Measurements from ENCODE around the gene SCP2D1. TPM values are rescaled to one million over a fixed set of nuclear protein-coding genes. Genes with fewer than 3 reads are reported as not detected.

SCP2D1 gene
- total RNA-seq, 1 donor from 2014 or later: not detected

DNA sequence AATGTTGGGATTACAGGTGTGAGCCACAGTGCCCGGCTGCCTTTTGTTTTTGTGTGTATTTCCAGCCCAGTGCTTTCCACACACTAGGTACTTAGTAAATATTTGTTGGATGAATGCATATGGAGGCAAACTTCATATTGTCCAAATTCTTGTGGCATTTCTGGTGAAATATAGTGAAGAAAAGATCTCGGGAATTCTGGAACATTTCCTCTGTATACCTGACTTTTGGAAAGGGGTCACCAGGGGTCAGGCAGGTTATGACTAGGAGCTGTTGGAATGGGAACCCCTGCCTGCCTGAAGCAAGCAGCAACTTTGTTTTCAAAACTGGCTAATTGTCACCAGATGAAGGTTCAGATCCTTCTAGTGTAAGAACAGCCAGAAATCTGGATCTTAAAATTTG, 12.1 kb upstream of the SCP2D1 start:
- no peak overlapping the region for H3K4me3 Mint-ChIP-seq
- TF ChIP-seq, protein P1, sequence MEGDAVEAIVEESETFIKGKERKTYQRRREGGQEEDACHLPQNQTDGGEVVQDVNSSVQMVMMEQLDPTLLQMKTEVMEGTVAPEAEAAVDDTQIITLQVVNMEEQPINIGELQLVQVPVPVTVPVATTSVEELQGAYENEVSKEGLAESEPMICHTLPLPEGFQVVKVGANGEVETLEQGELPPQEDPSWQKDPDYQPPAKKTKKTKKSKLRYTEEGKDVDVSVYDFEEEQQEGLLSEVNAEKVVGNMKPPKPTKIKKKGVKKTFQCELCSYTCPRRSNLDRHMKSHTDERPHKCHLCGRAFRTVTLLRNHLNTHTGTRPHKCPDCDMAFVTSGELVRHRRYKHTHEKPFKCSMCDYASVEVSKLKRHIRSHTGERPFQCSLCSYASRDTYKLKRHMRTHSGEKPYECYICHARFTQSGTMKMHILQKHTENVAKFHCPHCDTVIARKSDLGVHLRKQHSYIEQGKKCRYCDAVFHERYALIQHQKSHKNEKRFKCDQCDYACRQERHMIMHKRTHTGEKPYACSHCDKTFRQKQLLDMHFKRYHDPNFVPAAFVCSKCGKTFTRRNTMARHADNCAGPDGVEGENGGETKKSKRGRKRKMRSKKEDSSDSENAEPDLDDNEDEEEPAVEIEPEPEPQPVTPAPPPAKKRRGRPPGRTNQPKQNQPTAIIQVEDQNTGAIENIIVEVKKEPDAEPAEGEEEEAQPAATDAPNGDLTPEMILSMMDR (conservative IDR thresholded peaks at IDR 0.05): no peak
- DNase-seq (ENCODE audit: extremely low spot score, unreplicated experiment): no peak

DNA sequence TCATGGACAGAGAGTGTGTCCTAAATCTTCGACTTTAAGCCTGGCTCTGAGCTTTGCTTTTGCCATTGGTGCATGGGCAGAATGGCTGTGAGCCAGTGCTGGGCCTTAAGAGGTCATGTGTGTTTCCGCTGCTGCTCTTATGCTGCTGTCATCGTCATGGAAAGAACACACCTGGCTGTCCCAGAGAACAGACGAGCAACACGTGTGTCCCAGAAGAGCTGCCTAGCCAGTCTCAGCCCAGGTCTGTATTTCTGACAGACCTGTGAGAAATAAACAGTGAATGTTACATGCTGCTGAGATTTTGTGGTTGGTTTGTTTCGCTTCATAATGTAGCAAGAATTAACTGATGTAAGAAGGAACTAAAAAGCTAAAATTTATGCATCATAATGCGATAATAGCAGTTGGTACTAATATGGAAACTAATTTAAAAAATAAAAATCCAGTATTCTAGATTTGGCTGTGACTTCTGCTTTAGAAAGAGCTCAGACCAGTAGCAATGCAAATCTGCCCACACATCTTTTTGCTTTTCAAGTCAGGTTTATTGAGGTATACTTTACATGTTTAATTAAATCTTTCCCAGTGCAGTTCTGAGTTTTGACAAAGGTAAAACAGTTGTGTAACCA, 11.5 kb upstream of the SCP2D1 start:
- no peak overlapping the region for H3K4me3 Mint-ChIP-seq
- no peaks in the 10 kb centered on the region for H3K4me1 Mint-ChIP-seq (ENCODE audit: unreplicated experiment)

More for the DNA sequence above, 12.1 kb upstream of the SCP2D1 start:
- peaks cover 3% of the 10 kb centered on the region for H3K27me3 Mint-ChIP-seq
- H3K36me3 Mint-ChIP-seq: no peaks in the 10 kb centered on the region
- H3K4me1 Mint-ChIP-seq (ENCODE audit: unreplicated experiment): no peaks in the 10 kb centered on the region
- H3K9me3 Mint-ChIP-seq: peaks cover under 1% of the 10 kb centered on the region
- H3K27ac Mint-ChIP-seq: no peak overlapping the region

DNA sequence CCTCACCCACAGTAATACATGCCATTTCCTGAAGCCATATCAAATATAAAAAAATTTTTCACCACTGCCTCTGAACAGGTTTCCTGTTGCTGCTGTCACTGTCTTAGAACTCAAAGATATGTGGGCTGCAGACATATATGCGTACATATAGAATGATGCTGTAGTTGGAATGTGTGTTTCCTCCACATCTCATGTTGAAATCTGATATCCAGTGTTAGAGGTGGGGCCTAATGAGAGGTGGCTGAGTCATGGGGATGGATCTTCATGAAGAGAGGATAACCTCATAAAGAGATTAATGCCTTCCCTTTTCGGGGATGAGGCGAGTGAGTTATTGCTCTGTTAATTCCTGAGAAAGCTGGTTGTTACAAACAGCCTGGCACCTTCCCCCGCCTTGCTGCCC, 7.7 kb upstream of the SCP2D1 start:
- DNase-seq (ENCODE audit: extremely low spot score, unreplicated experiment): no peak
- TF ChIP-seq, protein P1 (conservative IDR thresholded peaks at IDR 0.05): no peak
- H3K27ac Mint-ChIP-seq: no peak overlapping the region

More for the DNA sequence above, 11.5 kb upstream of the SCP2D1 start:
- TF ChIP-seq, protein P1 (conservative IDR thresholded peaks at IDR 0.05): no peak
- no peaks in the 10 kb centered on the region for H3K9me3 Mint-ChIP-seq
- H3K36me3 Mint-ChIP-seq: no peaks in the 10 kb centered on the region
- H3K27me3 Mint-ChIP-seq: peaks cover 3% of the 10 kb centered on the region
- H3K27ac Mint-ChIP-seq: no peak overlapping the region
- DNase-seq (ENCODE audit: extremely low spot score, unreplicated experiment): no peak

DNA sequence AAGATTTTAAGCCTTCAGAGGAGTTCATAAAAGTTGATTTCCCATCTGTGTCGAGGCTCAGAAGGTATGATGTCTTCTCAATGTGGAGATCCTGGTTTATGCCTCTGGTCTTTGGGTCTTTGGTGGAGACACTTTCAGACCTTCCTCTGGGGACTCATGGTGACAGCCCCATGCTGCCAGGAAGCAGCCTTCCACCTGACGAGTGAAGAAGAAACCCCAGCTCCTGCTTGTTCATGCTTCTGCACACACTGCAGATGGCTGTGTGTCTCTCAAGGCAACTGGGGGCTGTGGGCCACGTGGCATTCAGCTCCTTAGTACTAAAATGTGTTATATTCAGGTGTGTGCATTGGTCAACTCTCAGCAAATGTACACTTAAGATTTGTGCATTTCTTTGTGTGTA, 4.9 kb upstream of the SCP2D1 start:
- H3K27me3 Mint-ChIP-seq: peaks cover 6% of the 10 kb centered on the region
- no peaks in the 10 kb centered on the region for H3K4me1 Mint-ChIP-seq (ENCODE audit: unreplicated experiment)
- TF ChIP-seq, protein P1 (conservative IDR thresholded peaks at IDR 0.05): no peak
- H3K9me3 Mint-ChIP-seq: no peaks in the 10 kb centered on the region
- H3K36me3 Mint-ChIP-seq: no peaks in the 10 kb centered on the region
- H3K27ac Mint-ChIP-seq: no peak overlapping the region
- no peak for DNase-seq (ENCODE audit: extremely low spot score, unreplicated experiment)
- no peak overlapping the region for H3K4me3 Mint-ChIP-seq

More for the DNA sequence above, 7.7 kb upstream of the SCP2D1 start:
- no peaks in the 10 kb centered on the region for H3K27me3 Mint-ChIP-seq
- no peaks in the 10 kb centered on the region for H3K9me3 Mint-ChIP-seq
- H3K4me3 Mint-ChIP-seq: no peak overlapping the region
- no peaks in the 10 kb centered on the region for H3K4me1 Mint-ChIP-seq (ENCODE audit: unreplicated experiment)
- no peaks in the 10 kb centered on the region for H3K36me3 Mint-ChIP-seq

DNA sequence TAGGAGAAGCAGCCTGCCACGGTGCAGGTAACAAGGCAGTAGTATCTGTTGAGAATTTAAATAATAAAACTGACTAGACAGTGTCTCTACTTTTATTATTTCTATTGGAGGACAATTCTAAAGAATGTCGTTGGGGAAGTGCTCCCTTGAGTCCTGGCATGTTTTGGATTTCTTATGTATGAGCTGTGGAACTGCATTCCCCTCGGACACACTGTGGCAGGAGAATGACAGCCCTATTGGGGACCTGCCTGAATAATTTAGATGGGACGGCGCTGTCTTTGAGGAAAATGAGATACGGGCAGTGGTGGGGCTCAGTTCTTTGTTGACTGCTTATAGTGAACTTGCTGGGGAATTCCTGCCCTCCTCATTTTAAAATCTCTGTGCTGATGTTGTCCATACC, 2.4 kb upstream of the SCP2D1 start:
- Mint-ChIP-seq H3K9me3 (no peaks in the 10 kb centered on the region), H3K4me3 (no peak overlapping the region), H3K4me1 (ENCODE audit: unreplicated experiment) (no peaks in the 10 kb centered on the region), H3K36me3 (no peaks in the 10 kb centered on the region), H3K27ac (no peak overlapping the region), H3K27me3 (peaks cover 10% of the 10 kb centered on the region)
- no peak for DNase-seq (ENCODE audit: extremely low spot score, unreplicated experiment)
- TF ChIP-seq, protein P1 (conservative IDR thresholded peaks at IDR 0.05): no peak
